GM12875 (cell line): ENCODE results near the gene CBX2.

ENCODE experiments used
- H3K4me3 ChIP-seq: one replicate; pipeline ENCODE4 v1.5.1; 2011; ENCODE audit warnings: low read depth, low read length, control low read depth
- CTCF ChIP-seq: IDR thresholded peaks from 2 replicates; pipeline ENCODE4 v1.5.1; 2011; ENCODE audit warnings: low read depth, mild to moderate bottlenecking, control low read depth, inconsistent platforms, low read length, moderate library complexity, borderline replicate concordance; ENCODE audit not compliant: insufficient read depth

CBX2 gene

DNA sequence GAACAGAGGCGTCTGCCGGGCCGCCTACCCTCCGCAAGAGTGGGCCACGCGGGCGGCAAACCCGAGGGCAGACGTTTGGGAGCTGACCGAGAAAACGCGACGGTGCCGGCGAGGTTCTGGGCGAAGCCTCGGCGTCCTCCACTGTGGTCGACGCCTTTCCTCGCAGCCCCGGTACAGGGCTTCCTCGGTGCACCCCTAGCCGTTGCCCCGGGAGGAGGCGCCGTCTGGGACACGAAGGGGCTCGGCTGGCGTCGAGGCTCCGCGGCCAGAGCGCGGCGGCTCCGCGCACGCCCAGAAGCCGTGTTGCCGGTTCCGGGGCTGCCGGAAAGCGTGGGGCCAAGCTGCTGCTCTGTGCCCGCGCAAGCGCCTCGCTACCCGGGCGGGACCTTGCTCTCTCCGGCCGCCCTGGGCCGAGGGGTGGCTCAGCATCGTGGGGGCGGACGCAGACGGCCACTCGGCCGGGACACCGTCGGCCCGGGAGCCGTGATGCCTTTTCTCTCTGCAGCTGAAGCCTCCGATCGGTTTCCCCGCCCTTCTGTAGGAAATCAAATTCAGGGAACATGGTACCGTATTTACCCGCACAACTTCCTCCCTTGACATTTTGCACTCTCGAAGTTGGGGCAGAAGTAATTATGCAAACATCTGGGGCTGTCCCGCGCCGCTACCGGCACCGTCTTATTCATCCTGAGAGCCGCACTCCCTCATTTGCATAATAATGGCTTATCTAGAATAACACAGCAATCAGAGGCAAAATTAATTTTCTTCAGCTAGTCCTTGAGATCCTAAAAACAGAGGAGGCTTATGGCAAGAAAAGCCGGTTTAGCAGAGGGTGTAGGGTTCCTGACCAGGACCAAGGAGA lies 26.3 kb downstream of the CBX2 start:
- peak overlapping the region; percentile 43 for H3K4me3 ChIP-seq
- no peak for TF ChIP-seq CTCF

GRCh38 chr17:79804856-79805696 lies 27.1 kb downstream of the CBX2 start:
- no peak overlapping the region for H3K4me3 ChIP-seq
- TF ChIP-seq CTCF: no peak

DNA sequence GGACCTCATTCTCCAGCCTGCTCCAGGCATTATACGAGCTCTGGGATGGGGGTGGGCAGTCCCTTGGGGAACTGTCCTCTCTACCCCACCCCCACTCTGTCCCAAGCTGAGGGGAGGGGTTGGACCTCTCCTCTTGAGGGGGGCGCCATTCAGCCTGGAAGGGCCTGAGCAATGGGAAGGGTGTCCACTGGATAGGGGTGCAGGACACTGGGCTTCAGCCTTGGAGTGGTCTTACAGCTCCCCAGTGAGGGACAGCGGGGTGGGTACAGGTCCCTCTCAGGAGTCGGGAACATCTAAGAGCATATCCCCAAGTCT lies 28.5 kb downstream of the CBX2 start:
- no peak for TF ChIP-seq CTCF
- no peak overlapping the region for H3K4me3 ChIP-seq

GRCh38 chr17:79806863-79807720 lies 29.1 kb downstream of the CBX2 start:
- no peak overlapping the region for H3K4me3 ChIP-seq
- TF ChIP-seq CTCF: no peak

DNA sequence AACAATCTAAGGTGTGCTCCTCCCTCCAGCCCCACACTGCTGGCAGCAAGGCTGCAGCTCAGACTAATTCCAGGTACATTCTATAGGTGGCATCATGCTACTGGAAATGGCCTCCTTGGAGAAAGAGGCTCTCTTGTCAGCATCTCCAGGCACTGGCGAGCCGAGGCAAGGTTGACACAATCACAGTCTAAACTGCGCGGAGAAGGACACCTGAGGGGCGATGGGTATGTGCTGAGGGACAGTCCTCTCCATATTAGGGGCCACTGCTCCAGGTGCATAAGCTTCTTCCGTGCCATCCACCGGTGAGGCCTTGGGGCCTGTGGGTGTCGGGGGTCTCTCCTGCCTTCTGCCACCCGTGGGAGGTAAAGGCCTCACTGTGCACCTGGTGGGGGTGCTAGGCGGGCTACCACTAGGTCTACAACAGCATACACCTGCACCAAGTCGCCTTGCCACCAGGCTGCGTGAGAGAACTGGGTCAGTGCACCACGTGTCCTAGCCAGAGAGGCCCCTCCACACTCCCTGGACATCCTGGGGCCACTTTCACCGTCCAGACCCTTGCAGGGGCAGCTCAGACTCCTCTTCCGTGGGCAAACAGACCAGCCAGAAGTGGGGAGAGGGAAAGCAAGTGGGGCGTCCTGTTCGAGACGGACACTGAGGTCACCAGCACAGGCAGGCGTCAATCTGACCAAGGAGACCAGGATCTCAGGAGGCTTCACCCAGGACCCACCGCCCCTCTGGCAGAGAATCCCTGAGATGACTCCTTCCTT lies 31.0 kb downstream of the CBX2 start:
- no peak overlapping the region for H3K4me3 ChIP-seq
- peak; percentile 23; the same call in 1 of the 2 replicates for TF ChIP-seq CTCF

DNA sequence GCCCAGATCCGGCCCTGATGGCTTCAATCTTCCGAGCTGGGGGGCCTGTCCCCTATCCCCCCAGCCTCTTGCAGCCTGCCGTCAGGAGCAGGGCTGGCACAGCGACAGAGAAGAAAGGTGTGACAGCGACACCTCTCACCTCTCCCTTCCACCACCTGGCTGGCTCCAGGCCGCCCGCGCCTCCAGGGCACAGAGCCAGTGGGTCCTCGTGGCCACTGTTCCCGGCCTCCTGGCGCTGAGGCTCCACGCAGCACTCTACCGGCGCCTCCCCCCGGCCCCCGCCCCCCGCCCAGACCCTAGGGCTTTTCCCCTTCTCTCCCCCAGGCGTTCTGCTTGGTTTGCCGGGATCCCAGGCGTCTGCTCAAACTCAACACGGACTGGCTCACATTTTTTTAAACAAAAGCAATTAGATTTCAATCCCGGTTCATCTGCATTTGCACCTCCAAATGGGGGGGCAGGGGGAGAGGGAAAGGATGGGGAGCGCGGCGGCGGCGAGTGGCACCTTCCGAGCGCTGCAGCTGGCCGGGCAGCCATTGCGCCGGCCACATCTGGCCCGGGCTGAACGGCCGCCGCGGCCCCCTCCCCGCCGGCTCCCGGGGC lies 31.7 kb downstream of the CBX2 start:
- TF ChIP-seq CTCF: no peak
- H3K4me3 ChIP-seq: no peak overlapping the region
